GM12878 (cell line): ENCODE measurements around the gene ACSM6.

Experiments used
- CTCF ChIP-seq, 3 experiments: IDR thresholded peaks in 2 of 3; conservative IDR thresholded peaks in 1 of 3; 2 replicates each; pipeline ENCODE4 v1.5.1; 2011; ENCODE audit warnings: low read depth in 3 of 3, low read length in 3 of 3, mild to moderate bottlenecking in 3 of 3, control low read depth in 2 of 3, moderate library complexity in 2 of 3, inconsistent platforms in 1 of 3, mixed read lengths in 1 of 3; ENCODE audit not compliant: control insufficient read depth in 2 of 3, insufficient read depth in 1 of 3; ENCODE audit errors: extremely low read depth in 1 of 3
- ELK1 ChIP-seq: IDR thresholded peaks from 2 replicates; pipeline ENCODE4 v1.6.1; 2012; ENCODE audit warnings: low read depth, low read length, improper control_type of control experiment
- FOXM1 ChIP-seq: IDR thresholded peaks from 2 replicates; pipeline ENCODE4 v1.6.1; 2012; ENCODE audit warnings: low read depth, mild to moderate bottlenecking, inconsistent platforms, low read length, moderate library complexity
- PML ChIP-seq: IDR thresholded peaks from 2 replicates; pipeline ENCODE4 v1.6.1; 2012; ENCODE audit warnings: low read length, inconsistent platforms
- RBBP5 ChIP-seq: fragments of 200-600 bp; sonication (generic); conservative IDR thresholded peaks from 2 replicates; pipeline ENCODE4 v1.6.1; 2016
- RFX5 ChIP-seq: IDR thresholded peaks from 2 replicates; pipeline ENCODE4 v1.6.1; 2011; ENCODE audit warnings: low read depth, low read length, improper control_type of control experiment
- SRF ChIP-seq, 2 experiments: IDR thresholded peaks; 2 replicates each; pipeline ENCODE4 v1.6.1; 2011; ENCODE audit warnings: low read depth in 2 of 2, low read length in 2 of 2, mild to moderate bottlenecking in 1 of 2, moderate library complexity in 1 of 2
- YY1 ChIP-seq: IDR thresholded peaks from 2 replicates; pipeline ENCODE4 v1.6.1; 2011; ENCODE audit warnings: low read depth, mild to moderate bottlenecking, low read length
- TF ChIP-seq, protein P1 (sequence below): IDR thresholded peaks from 2 replicates; pipeline ENCODE4 v1.6.1; 2012; ENCODE audit warnings: mild to moderate bottlenecking, low read depth, low read length

- TF ChIP-seq CTCF (IDR thresholded peaks at IDR 0.05 in 2 of 3, conservative IDR thresholded peaks at IDR 0.05 in 1 of 3; ENCODE audit: control insufficient read depth in 2 of 3, extremely low read depth in 1 of 3, insufficient read depth in 1 of 3, low read depth in 3 of 3, low read length in 3 of 3) (no peak), PML (no peak), RFX5 (no peak), RBBP5 (no peak), YY1 (no peak), ELK1 (no peak), FOXM1 (no peak), SRF (IDR thresholded peaks at IDR 0.05; ENCODE audit: low read depth in 2 of 2, low read length in 2 of 2) (no peak)
- TF ChIP-seq, protein P1, sequence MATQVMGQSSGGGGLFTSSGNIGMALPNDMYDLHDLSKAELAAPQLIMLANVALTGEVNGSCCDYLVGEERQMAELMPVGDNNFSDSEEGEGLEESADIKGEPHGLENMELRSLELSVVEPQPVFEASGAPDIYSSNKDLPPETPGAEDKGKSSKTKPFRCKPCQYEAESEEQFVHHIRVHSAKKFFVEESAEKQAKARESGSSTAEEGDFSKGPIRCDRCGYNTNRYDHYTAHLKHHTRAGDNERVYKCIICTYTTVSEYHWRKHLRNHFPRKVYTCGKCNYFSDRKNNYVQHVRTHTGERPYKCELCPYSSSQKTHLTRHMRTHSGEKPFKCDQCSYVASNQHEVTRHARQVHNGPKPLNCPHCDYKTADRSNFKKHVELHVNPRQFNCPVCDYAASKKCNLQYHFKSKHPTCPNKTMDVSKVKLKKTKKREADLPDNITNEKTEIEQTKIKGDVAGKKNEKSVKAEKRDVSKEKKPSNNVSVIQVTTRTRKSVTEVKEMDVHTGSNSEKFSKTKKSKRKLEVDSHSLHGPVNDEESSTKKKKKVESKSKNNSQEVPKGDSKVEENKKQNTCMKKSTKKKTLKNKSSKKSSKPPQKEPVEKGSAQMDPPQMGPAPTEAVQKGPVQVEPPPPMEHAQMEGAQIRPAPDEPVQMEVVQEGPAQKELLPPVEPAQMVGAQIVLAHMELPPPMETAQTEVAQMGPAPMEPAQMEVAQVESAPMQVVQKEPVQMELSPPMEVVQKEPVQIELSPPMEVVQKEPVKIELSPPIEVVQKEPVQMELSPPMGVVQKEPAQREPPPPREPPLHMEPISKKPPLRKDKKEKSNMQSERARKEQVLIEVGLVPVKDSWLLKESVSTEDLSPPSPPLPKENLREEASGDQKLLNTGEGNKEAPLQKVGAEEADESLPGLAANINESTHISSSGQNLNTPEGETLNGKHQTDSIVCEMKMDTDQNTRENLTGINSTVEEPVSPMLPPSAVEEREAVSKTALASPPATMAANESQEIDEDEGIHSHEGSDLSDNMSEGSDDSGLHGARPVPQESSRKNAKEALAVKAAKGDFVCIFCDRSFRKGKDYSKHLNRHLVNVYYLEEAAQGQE: no peak
Measured at GRCh38 chr10:95211606-95212279, 17.7 kb downstream of the ACSM6 start.
